ENCODE measurements around the gene KPNA4.

GRCh38 chr3:160568989-160569388, 3.6 kb upstream of the KPNA4 start:
- TF ChIP-seq SUZ12 (IDR thresholded peaks at IDR 0.05) = no peak
- no peak for TF ChIP-seq FOXM1 (IDR thresholded peaks at IDR 0.05; ENCODE audit: borderline replicate concordance)
